ENCODE results near the gene BTBD10. TPM values are rescaled to one million over a fixed set of nuclear protein-coding genes. Genes with fewer than 3 reads are reported as not detected.

BTBD10 gene
- total RNA-seq, 1 experiment from 2014 or later, result 23.3 TPM

GRCh38 chr11:13388741-13389140 lies 74.3 kb downstream of the BTBD10 start:
- Histone ChIP-seq H4K8ac (replicated peaks; ENCODE audit: insufficient read length, low read depth, low read length) (no peak overlapping the region), H3K27ac (ENCODE audit: insufficient read length, low read depth, low read length) (no peak overlapping the region), H4K20me1 (ENCODE audit: control insufficient read depth, insufficient read depth, insufficient read length) (no peaks in the 10 kb centered on the region), H2BK15ac (ENCODE audit: low read depth, low read length) (no peak overlapping the region), H3K23me2 (ENCODE audit: insufficient read length, low read depth, low read length, poor library complexity, severe bottlenecking) (no peaks in the 10 kb centered on the region), H2BK120ac (ENCODE audit: low read depth, low read length, poor library complexity, severe bottlenecking) (no peak overlapping the region), H2BK5ac (ENCODE audit: insufficient read length, low read length) (no peak overlapping the region), H2AK5ac (ENCODE audit: insufficient read length, low read length) (no peak overlapping the region), H3K18ac (ENCODE audit: insufficient read length, low read depth, low read length) (no peak overlapping the region), H2BK20ac (ENCODE audit: low read depth, low read length, poor library complexity, severe bottlenecking) (no peak overlapping the region), H4K91ac (ENCODE audit: insufficient read length, low read depth, low read length) (no peak overlapping the region), H3K14ac (ENCODE audit: insufficient read depth, low read length) (no peak overlapping the region), H3K23ac (ENCODE audit: insufficient read length, low read depth, low read length) (no peak overlapping the region), H3K9me3 (ENCODE audit: control insufficient read depth, low read depth, low read length) (no peaks in the 10 kb centered on the region), H3K79me2 (ENCODE audit: insufficient read depth, low read length) (no peaks in the 10 kb centered on the region), H3K4me1 (ENCODE audit: insufficient read depth, low read length) (no peaks in the 10 kb centered on the region), H4K5ac (ENCODE audit: insufficient read length, low read depth, low read length) (no peak overlapping the region), H3K4me2 (ENCODE audit: insufficient read depth, insufficient read length, low read length) (no peak overlapping the region), H3K79me1 (ENCODE audit: insufficient read depth, low read depth, low read length, poor library complexity, severe bottlenecking) (no peaks in the 10 kb centered on the region), H3K56ac (ENCODE audit: insufficient read length, low read depth, low read length) (no peak overlapping the region), H3T11ph (ENCODE audit: low read length) (no peak overlapping the region), H2AFZ (ENCODE audit: low read length) (no peak overlapping the region), H3K9ac (ENCODE audit: extremely low read depth, insufficient read length, low read length) (no peak overlapping the region), H3K27me3 (ENCODE audit: insufficient read depth, low read length) (no peaks in the 10 kb centered on the region), H2BK12ac (ENCODE audit: insufficient read length, low read depth, low read length) (no peak overlapping the region), H3K4ac (ENCODE audit: low read depth, low read length) (no peak overlapping the region)
- Mint-ChIP-seq H3K4me3 (no peak overlapping the region), H3K4me1 (no peaks in the 10 kb centered on the region), H3K27me3 (ENCODE audit: low read depth) (no peaks in the 10 kb centered on the region), H3K36me3 (ENCODE audit: insufficient read depth in 1 of 3, low read depth in 3 of 3) (peaks cover 0 to 12% (median 8%) of the 10 kb centered on the region in 3 experiments; a peak in 4 of 7 replicates), H3K9me3 (no peaks in the 10 kb centered on the region), H3K27ac (no peak overlapping the region)
- DNase-seq, result no peak
- no CpG with 5 or more reads among the region's 5 CpGs for WGBS (ENCODE audit: extremely low coverage, insufficient read length, low lambda C conversion rate)
- TF ChIP-seq CTCF (conservative IDR thresholded peaks at IDR 0.05), result no peak

Measured in H9 (cell line).